Measurements from ENCODE around the gene TTC39A.

TTC39A gene

DNA sequence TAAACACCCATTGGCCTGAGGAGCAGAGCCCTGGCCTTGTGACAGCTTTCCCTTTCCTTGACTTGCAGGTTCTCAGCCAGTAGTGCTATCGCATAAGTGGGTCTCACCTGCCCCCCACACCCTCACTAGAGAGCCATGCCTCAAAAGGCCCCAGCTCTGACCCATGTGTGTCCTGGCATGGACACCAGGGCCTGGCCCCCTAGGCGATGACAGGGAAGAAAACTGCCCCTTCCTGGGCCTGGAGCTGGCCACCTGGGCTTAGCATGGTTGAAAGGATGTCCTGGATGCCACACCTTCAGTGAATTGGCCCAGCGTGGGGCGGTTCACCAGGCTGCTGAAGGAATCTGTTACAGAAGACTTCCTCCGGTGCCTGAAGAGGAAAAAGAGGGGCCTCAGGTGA lies 18.5 kb downstream of the TTC39A start:
- DNase-seq (ENCODE audit: low read depth) = no peak
- TF ChIP-seq, protein P1, sequence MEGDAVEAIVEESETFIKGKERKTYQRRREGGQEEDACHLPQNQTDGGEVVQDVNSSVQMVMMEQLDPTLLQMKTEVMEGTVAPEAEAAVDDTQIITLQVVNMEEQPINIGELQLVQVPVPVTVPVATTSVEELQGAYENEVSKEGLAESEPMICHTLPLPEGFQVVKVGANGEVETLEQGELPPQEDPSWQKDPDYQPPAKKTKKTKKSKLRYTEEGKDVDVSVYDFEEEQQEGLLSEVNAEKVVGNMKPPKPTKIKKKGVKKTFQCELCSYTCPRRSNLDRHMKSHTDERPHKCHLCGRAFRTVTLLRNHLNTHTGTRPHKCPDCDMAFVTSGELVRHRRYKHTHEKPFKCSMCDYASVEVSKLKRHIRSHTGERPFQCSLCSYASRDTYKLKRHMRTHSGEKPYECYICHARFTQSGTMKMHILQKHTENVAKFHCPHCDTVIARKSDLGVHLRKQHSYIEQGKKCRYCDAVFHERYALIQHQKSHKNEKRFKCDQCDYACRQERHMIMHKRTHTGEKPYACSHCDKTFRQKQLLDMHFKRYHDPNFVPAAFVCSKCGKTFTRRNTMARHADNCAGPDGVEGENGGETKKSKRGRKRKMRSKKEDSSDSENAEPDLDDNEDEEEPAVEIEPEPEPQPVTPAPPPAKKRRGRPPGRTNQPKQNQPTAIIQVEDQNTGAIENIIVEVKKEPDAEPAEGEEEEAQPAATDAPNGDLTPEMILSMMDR (conservative IDR thresholded peaks at IDR 0.05; ENCODE audit: low read length) = no peak
- H3K4me3 ChIP-seq (ENCODE audit: low read length) = no peak overlapping the region

DNA sequence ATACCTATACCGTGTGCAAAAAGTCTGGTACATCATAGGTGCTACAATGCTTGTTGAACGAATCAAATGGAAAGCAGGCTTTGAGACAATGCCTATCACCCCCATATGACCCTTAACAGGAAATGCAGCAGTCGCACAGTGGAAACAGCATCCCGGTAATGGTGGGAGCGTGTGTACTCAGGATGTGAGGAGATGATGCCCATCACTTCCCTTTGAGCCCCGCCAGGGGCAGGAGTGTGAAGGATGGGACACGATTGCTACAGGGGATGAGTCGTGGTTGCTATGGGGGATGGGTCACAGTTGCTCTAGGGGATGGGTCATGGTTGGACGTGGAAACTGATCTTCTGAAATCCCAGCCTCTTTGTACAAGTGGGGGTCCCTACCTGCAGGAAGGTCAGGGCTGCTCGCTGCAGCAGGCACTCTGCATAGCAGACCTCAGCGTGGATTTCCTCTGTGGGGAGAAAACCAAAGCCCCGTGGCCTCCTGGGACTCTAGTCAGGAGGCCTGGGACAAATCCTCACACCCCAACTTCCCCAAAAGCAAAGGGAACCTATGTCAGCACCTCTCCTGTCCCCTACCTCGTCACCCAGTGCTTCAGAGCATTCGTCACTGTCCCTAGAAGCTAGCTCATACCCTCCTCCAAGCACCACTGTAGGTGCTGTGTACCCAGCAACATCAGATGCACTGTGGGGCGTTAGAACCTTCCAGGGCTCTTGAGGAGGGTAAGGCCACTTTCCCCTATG lies 19.3 kb downstream of the TTC39A start:
- TF ChIP-seq, protein P1 (conservative IDR thresholded peaks at IDR 0.05; ENCODE audit: low read length) = no peak
- no peak for DNase-seq (ENCODE audit: low read depth)
- no peak overlapping the region for H3K4me3 ChIP-seq (ENCODE audit: low read length)

DNA sequence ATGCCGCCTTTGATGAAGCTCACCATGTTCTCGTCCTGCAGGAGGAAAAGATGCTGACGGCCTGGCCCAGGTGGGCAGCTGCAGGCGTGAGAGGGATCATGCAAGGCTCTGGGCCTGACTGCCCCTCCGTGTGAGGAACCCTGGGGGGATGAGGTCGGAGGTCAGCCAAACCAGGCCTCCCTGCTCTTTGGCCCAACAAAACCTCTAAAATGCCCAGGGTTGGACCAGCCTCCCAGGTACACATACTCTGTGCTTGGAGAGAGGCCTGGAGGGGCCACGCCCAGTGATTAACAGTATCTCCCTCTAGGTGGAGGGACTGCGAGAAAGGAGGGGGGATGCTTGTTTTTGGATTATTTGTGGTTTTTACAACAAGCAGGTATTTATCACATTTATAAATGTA lies 21.1 kb downstream of the TTC39A start:
- TF ChIP-seq, protein P1 (conservative IDR thresholded peaks at IDR 0.05; ENCODE audit: low read length) = no peak
- no peak for DNase-seq (ENCODE audit: low read depth)
- H3K4me3 ChIP-seq (ENCODE audit: low read length) = no peak overlapping the region

DNA sequence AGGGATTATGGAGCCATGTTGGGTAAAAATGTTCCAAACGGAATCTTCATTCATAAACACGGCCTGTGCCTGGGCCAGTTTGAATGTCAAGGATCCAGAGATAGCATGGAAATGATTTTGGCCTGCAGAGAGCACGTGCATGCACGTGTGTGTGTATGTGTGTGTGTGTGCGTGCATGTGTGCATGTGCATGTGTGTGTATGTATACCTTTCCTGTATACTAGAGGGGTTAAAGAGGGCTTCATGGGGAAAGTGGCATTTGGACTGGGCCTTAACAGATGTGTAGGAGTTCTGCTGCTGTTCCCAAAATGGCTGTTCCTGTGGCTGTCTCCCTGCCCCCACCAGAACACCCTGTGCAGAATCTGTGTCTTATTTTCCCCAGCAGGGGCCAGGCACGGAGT lies 21.7 kb downstream of the TTC39A start:
- H3K4me3 ChIP-seq (ENCODE audit: low read length) = no peak overlapping the region
- DNase-seq (ENCODE audit: low read depth) = no peak
- TF ChIP-seq, protein P1 (conservative IDR thresholded peaks at IDR 0.05; ENCODE audit: low read length) = no peak

DNA sequence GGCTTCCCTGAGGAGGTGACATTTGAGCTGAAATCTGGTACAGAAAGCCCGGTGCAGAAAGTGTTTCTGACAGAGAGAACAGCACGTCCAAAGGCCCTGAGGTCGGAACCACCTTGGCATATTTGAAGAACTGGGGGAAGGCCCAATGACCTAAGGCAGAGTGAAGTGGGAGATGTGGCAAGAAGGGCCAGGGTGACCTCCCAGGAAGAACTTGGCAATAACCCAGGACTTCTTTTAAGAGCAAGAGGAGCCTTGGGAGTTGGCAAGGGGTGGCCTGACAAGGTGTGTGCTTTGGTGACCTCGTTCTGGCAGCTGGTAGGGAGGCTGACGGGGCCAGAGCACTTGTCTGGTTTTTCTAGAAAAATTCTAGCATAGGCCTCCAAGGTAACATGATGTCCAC lies 23.4 kb downstream of the TTC39A start:
- no peak overlapping the region for H3K4me3 ChIP-seq (ENCODE audit: low read length)
- no peak for DNase-seq (ENCODE audit: low read depth)
- TF ChIP-seq, protein P1 (conservative IDR thresholded peaks at IDR 0.05; ENCODE audit: low read length) = no peak

DNA sequence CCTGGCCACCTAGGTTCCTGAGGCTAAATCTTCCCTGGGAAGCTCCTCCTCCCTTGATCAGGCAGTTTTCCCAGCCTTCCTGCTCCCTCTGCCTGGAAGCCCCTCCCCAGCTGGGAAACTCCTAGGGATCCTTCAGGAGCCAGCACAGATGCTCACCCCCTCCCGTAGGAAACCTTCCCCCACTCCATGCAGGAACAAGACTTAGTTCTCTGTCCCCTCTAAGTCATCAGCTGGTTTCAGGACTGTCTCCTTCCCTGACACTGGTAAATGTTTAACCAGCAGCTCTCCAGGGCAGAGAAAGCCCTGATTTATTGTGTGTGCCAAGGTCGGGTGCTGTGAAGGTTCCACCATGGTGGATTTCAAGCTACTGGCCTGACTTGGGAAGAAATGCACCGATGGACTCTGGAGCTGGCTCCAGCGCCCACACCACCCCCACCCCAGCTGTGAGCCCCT lies 25.0 kb downstream of the TTC39A start:
- TF ChIP-seq, protein P1 (conservative IDR thresholded peaks at IDR 0.05; ENCODE audit: low read length) = no peak
- DNase-seq (ENCODE audit: low read depth) = no peak
- no peak overlapping the region for H3K4me3 ChIP-seq (ENCODE audit: low read length)

DNA sequence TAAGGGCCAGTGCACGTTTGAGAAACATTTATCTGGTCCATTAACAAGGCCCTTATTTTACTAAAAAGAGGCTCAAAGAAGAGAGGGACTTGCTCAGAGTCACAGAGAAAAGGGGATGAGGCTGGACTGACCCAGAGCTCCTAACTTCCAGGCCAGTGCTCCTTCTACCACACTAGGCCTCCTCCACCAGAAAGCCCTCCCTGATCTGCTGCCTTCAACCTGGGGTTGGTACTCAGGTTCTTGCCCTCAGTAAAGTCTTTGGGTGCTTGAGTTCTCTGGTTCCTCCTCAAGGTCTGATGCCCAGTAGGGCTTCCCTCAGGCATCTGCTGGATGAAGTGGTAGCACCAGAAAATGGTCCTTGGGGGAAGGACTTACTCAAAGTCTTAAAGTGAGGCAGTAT lies 26.0 kb downstream of the TTC39A start:
- TF ChIP-seq, protein P1 (conservative IDR thresholded peaks at IDR 0.05; ENCODE audit: low read length) = no peak
- no peak overlapping the region for H3K4me3 ChIP-seq (ENCODE audit: low read length)
- no peak for DNase-seq (ENCODE audit: low read depth)
